Smooth muscle cell of bladder (primary cell): ENCODE measurements around the gene GPBAR1. TPM values are rescaled to one million over a fixed set of nuclear protein-coding genes. Genes with fewer than 3 reads are reported as not detected.

Experiments
- total RNA-seq: library from RNA; depleted of rRNA; stranded (reverse); fragments of >200 nt; gene quantifications from 2 replicates; pipeline ENCODE4 v1.2.3, GENCODE V29; 2014

GPBAR1 gene, protein sequence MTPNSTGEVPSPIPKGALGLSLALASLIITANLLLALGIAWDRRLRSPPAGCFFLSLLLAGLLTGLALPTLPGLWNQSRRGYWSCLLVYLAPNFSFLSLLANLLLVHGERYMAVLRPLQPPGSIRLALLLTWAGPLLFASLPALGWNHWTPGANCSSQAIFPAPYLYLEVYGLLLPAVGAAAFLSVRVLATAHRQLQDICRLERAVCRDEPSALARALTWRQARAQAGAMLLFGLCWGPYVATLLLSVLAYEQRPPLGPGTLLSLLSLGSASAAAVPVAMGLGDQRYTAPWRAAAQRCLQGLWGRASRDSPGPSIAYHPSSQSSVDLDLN
- total RNA-seq: 0.14 and 0.37 TPM in 2 replicates

DNA sequence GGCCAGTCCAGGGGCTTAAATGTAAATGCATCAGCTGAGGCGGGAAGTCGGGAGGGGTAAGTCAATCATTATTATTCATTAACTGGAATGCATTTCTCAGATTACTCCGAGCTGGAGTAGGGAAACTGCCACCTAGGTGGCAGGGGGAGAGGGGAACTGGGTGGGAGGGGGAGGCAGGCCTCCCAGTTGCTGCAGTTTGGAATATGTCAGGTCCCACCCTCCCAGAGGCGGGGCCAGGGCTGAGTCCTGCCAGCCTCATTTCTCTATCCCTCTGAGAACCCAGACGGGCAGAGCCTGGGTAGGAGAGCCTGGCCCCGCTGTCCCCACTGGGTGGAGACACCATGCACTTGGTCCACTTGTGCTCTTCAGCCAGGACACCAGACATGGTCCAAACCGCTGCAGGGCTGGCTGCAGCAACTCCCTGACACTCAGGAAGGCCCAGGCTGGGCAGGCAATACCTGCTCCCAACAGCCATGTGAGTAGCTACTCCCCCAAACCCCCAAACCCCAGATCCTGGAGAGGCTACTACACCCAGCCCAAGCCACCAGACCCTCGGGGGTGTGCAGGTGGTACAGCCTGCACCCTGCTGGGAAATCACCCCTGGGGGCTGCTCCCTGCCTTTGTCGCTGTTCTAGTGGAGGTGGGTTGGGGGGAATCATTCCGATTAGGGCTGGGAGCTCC lies at the start of gene GPBAR1:
GPBAR1 (plus strand) TSS at position 274 of the 681 bp plus-strand sequence. CDS start 1,710 bp downstream, outside the sequence.

DNA sequence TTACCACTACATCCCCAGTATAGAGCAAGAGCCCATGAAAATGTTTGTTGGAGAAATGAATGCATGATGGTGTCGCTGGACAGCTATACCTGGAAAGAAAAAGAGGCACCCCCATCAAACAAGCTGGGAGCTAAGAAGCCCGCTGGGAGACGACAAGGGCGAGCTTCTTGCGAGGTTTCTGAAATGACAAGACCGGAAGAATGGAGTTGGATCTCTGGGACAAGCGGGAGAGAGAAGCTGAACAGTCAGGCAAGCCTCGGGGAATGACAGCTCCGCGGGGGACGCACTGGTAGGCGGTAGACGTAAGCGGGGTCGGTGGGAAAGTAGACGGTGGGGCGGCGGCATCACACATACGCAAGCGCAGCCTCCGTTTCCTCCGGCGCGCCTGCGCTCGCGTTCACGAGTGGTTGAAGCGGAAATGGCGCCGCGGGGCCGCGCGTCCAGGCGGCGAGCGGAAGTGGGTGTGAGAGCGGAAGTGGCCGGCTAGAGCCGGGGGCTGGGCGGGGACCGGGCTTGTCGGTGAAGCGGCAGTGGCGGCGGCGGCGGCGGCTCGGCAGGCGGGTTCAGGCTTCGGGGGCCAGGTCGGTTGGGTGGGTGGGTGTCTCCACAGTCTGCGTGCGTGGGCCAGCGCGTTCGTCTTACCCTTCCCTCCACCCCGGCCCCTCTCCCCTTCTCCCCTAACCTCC lies 44.0 kb upstream of the GPBAR1 start, which contains the start of gene ARPC2:
ARPC2 (plus strand) TSS at position 516 of the 686 bp plus-strand sequence. CDS start 282 bp downstream, outside the sequence.

GRCh38 chr2:218269900-218270720 lies 9.3 kb downstream of the GPBAR1 start, which contains the start of the genes AAMP and PNKD:
Gene AAMP, minus strand, starts transcription at chr2:218270137. Its CDS starts 51 bp downstream, at chr2:218270086.
Gene PNKD, plus strand, starts transcription at chr2:218270519. Its CDS starts 17 bp downstream, at chr2:218270536.

GRCh38 chr2:218292048-218293014 lies 31.5 kb downstream of the GPBAR1 start, which contains the start of gene TMBIM1:
Gene TMBIM1, minus strand, starts transcription at chr2:218292503. Its CDS starts 10,362 bp downstream, at chr2:218282141.

Other genes starting within 250 kb of the GPBAR1 start
- not detected in 2 replicates for gene RUFY4, start 191.8 kb upstream of the GPBAR1 start, total RNA-seq
- gene CXCR2, start 135.0 kb upstream of the GPBAR1 start, total RNA-seq: not detected in 2 replicates
- not detected in 2 replicates for gene CXCR1, start 94.1 kb upstream of the GPBAR1 start, total RNA-seq
- gene ARPC2, start 43.8 kb upstream of the GPBAR1 start, total RNA-seq: 269 and 279 TPM in 2 replicates
- 133 and 156 TPM in 2 replicates for gene AAMP, start 9.1 kb downstream of the GPBAR1 start, total RNA-seq
- gene PNKD, start 9.5 kb downstream of the GPBAR1 start, total RNA-seq: 27.6 and 28.9 TPM in 2 replicates
- 144 and 208 TPM in 2 replicates for gene TMBIM1, start 31.5 kb downstream of the GPBAR1 start, total RNA-seq
- 0.14 TPM in 1 of 2 replicates, not detected in the other for gene CATIP, start 95.8 kb downstream of the GPBAR1 start, total RNA-seq
- gene SLC11A1, start 121.3 kb downstream of the GPBAR1 start, total RNA-seq: 0.14 and 0.28 TPM in 2 replicates
- gene CTDSP1, start 138.9 kb downstream of the GPBAR1 start, total RNA-seq: 41.2 and 56.1 TPM in 2 replicates
- not detected in 2 replicates for gene VIL1, start 158.1 kb downstream of the GPBAR1 start, total RNA-seq